SK-N-SH treated with all-trans-retinoic acid at 6 μM for 48 hours (cell line): ENCODE data around the gene GSG1L.

Experiments used
- BACH2 ChIP-seq: fragments of 250-450 bp; sonication (Bioruptor Pico); IDR thresholded peaks from 2 replicates; pipeline ENCODE4 v1.9.0; 2021; ENCODE audit warnings: mild to moderate bottlenecking, borderline replicate concordance
- ESRRG ChIP-seq: fragments of 250-450 bp; sonication (Bioruptor Pico); IDR thresholded peaks from 2 replicates; pipeline ENCODE4 v1.6.1; 2021; ENCODE audit warnings: mild to moderate bottlenecking
- ZFP30 ChIP-seq: fragments of 450-650 bp; formaldehyde crosslinking; IDR thresholded peaks from 2 replicates; pipeline ENCODE4 v1.5.0; 2022; ENCODE audit warnings: mild to moderate bottlenecking, moderate library complexity
- TF ChIP-seq, protein P1 (sequence below): fragments of 250-450 bp; sonication (Bioruptor Pico); IDR thresholded peaks from 2 replicates; pipeline ENCODE4 v1.5.1; 2020; ENCODE audit warnings: low read depth, mild to moderate bottlenecking, moderate library complexity
- TF ChIP-seq, protein P2 (sequence below): fragments of 250-450 bp; sonication (Bioruptor Pico); IDR thresholded peaks from 2 replicates; pipeline ENCODE4 v1.8.0; 2020; ENCODE audit warnings: mild to moderate bottlenecking, moderate library complexity, borderline replicate concordance

DNA sequence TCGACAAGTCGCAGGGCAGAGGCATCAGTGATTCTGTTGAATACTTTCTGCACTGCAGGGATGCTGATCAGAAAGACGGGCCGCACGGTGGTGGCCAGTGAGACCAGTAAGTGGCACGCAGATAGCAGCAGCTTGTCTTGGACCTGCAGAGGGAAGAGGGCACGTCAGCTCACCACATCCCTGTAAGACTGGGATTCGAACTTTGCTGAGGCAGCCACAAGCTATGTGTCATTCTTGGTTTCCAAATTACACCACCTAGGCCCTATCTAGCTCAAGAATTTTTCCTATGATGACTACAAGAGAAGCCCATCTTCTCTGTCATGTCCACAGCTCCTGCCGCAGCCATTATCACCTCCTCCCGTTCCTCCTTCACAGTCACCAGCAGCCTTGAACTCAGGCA lies 49.4 kb upstream of the GSG1L start:
- TF ChIP-seq ZFP30 = no peak
- TF ChIP-seq, protein P1, sequence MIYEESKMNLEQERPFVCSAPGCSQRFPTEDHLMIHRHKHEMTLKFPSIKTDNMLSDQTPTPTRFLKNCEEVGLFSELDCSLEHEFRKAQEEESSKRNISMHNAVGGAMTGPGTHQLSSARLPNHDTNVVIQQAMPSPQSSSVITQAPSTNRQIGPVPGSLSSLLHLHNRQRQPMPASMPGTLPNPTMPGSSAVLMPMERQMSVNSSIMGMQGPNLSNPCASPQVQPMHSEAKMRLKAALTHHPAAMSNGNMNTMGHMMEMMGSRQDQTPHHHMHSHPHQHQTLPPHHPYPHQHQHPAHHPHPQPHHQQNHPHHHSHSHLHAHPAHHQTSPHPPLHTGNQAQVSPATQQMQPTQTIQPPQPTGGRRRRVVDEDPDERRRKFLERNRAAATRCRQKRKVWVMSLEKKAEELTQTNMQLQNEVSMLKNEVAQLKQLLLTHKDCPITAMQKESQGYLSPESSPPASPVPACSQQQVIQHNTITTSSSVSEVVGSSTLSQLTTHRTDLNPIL (CRISPR knock-in tag) = no peak
- TF ChIP-seq ESRRG (CRISPR knock-in tag) = no peak
- no peak for TF ChIP-seq BACH2 (CRISPR knock-in tag)
- TF ChIP-seq, protein P2, sequence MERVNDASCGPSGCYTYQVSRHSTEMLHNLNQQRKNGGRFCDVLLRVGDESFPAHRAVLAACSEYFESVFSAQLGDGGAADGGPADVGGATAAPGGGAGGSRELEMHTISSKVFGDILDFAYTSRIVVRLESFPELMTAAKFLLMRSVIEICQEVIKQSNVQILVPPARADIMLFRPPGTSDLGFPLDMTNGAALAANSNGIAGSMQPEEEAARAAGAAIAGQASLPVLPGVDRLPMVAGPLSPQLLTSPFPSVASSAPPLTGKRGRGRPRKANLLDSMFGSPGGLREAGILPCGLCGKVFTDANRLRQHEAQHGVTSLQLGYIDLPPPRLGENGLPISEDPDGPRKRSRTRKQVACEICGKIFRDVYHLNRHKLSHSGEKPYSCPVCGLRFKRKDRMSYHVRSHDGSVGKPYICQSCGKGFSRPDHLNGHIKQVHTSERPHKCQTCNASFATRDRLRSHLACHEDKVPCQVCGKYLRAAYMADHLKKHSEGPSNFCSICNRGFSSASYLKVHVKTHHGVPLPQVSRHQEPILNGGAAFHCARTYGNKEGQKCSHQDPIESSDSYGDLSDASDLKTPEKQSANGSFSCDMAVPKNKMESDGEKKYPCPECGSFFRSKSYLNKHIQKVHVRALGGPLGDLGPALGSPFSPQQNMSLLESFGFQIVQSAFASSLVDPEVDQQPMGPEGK (CRISPR knock-in tag) = no peak
